Mucosa of descending colon (tissue), 3 donors: Measurements from ENCODE around the gene SGCA. TPM values are rescaled to one million over a fixed set of nuclear protein-coding genes. Genes with fewer than 3 reads are reported as not detected.

Experiments used
- ATAC-seq: fragments of 200-7000 bp; cut with Tn5 transposase; one replicate; pipeline ENCODE4 v1.9.1; 2020; ENCODE audit warnings: mild to moderate bottlenecking, moderate library complexity
- DNase-seq, 3 donors: peaks; one replicate each; pipeline ENCODE4 v3.0.0-alpha.2; 2020
- H3K36me3 ChIP-seq: fragments of 200-600 bp; one replicate; pipeline ENCODE4 v1.8.0; 2021; ENCODE audit warnings: low read depth, mild to moderate bottlenecking
- H3K4me1 ChIP-seq: fragments of 200-600 bp; one replicate; pipeline ENCODE4 v1.8.0; 2021; ENCODE audit warnings: low read depth, mild to moderate bottlenecking
- H3K4me3 ChIP-seq: fragments of 200-600 bp; one replicate; pipeline ENCODE4 v1.8.0; 2021; ENCODE audit warnings: mild to moderate bottlenecking
- H3K9me3 ChIP-seq: fragments of 200-600 bp; one replicate; pipeline ENCODE4 v1.8.0; 2021; ENCODE audit warnings: mild to moderate bottlenecking
- intact Hi-C, 2 donors: fragments of 100-400 bp; cut with DNase I in 1 of 2; cut with micrococcal nuclease in 1 of 2; formaldehyde crosslinking; loops; one replicate each; pipeline versions ENCODE4 v1.11.0 to v1.11.1; 2022; cut with DNase I, micrococcal nuclease
- total RNA-seq, 3 donors: library from RNA; stranded (reverse); fragmentation: NEBNext Ultra II Directional in 2 of 3; extraction: Animal tissue kit (Norgen Biotek cat#: 25700) in 2 of 3; gene quantifications; one replicate each; pipeline versions ENCODE4 v1.2.1 to v1.2.4, GENCODE V29; 2021 to 2023
- TF ChIP-seq, protein P1 (sequence below): fragments of 200-600 bp; IDR thresholded peaks from one replicate; pipeline ENCODE4 v1.8.0; 2022; ENCODE audit warnings: antibody characterized with exemption, mild to moderate bottlenecking
- donor health status: DM: no; HTN: no; CAD: no; lungs with moderate emphysema.
- donor health status: DM: no; HTN: no; CAD: no.
- donor health status: DM: no; HTN: yes; CAD: no.

The SGCA gene
- total RNA-seq, 3 donors from 2014 or later = 0.64 to 30.7 (median 6.8) TPM

DNA sequence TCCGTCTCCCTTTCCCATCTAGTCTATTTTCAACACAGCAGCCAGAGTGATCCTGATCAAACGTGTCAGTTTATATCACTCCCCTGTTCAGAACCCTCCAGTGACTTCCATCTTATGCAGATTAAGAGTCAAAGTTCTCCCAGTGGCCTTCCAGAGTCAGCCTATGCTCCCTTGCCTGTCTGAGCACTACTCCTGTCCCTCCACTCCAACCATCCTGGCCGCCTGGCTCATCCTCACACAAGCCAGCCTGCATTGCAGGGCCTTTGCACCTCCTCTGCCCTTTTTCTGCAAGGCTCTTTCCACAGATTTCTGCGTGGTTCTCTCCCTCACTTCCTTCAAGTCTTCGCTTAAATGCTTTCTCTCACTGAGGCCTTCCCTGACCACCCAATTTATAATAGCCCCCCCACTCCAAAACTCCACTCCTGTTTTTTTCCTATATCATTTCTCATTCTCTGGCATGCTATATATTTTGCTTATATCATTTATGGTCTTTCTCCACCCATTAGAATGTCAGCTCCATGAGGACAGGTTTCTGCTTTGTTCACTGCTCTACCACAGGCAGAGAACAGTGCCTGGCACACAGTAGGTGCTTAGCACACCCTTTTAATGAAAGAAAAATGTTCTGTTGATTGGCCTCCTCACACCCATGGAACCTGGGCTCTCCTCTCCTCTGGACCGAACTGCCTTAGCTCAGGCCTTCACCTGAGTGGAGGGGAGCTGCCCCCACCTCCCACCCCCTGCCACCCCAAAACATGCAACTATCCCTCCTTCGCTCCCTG lies 45.1 kb upstream of the SGCA start:
- intact Hi-C loops = no loop called here
- Histone ChIP-seq H3K4me3 (no peak overlapping the region), H3K36me3 (no peaks in the 10 kb centered on the region), H3K9me3 (no peaks in the 10 kb centered on the region), H3K4me1 (peaks cover 5% of the 10 kb centered on the region)
- TF ChIP-seq, protein P1, sequence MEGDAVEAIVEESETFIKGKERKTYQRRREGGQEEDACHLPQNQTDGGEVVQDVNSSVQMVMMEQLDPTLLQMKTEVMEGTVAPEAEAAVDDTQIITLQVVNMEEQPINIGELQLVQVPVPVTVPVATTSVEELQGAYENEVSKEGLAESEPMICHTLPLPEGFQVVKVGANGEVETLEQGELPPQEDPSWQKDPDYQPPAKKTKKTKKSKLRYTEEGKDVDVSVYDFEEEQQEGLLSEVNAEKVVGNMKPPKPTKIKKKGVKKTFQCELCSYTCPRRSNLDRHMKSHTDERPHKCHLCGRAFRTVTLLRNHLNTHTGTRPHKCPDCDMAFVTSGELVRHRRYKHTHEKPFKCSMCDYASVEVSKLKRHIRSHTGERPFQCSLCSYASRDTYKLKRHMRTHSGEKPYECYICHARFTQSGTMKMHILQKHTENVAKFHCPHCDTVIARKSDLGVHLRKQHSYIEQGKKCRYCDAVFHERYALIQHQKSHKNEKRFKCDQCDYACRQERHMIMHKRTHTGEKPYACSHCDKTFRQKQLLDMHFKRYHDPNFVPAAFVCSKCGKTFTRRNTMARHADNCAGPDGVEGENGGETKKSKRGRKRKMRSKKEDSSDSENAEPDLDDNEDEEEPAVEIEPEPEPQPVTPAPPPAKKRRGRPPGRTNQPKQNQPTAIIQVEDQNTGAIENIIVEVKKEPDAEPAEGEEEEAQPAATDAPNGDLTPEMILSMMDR = no peak
- DNase-seq = no peak
- ATAC-seq = no peak

DNA sequence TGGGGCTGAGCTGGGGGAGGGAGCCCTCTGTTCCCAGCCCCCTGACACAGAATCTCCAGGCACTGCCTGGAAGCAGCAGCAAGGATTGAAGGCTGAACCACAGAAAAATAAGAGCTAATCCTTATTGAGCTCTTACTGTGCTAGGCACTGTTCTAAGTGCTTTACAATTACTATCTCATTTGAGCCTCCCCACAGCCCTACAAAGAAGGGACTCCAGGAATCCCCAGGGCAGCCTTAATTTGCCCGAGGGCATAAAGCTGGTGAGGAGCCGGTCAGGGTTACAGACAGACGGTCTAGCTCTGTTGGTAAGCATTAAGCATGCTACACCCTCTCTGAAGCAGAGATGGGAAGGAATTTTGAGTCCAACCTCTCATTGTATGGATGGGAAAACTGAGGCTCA lies 42.9 kb upstream of the SGCA start:
- ATAC-seq = no peak
- Histone ChIP-seq H3K4me3 (no peak overlapping the region), H3K36me3 (no peaks in the 10 kb centered on the region), H3K4me1 (no peaks in the 10 kb centered on the region), H3K9me3 (no peaks in the 10 kb centered on the region)
- no peak for DNase-seq
- intact Hi-C loops = no loop called here
- TF ChIP-seq, protein P1 = no peak

DNA sequence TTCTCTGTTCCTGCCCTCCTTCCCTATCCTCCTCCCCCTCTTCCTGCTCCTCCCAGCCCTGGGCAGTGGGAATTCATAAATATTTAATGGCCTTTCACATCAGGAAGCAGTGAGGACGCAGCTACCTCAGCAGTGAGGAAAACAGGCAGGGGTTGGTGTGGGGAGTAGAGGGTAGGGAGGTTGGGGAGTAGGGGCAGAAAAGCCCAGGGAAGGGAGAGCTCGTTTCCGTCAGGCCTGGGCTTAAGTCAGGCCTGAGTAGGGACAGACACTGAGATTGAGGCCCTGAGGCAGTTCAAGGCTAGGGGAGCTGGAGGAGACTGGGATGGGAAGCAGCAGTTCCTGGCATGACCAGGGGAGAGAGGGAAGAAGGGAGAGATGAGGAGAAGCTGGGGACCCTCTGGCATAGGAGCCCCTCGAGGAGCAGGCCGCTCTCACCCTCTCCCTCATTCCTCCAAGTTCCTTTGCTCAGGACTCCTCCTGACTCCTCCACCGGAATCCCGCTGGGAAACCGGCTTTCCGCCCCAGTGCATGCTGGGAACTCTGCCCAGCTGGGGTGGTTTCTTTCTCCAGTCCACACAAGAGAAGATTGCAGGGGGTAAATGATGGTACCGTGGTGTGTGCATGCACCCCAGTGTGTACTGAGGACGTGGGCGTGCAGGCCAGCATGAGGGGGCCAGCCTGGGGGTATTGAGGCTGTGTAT lies 42.0 kb upstream of the SGCA start:
- DNase-seq (peak in 1 of 3 donors; percentile 60), ATAC-seq (peak; percentile 36)
- intact Hi-C loops = no loop called here

DNA sequence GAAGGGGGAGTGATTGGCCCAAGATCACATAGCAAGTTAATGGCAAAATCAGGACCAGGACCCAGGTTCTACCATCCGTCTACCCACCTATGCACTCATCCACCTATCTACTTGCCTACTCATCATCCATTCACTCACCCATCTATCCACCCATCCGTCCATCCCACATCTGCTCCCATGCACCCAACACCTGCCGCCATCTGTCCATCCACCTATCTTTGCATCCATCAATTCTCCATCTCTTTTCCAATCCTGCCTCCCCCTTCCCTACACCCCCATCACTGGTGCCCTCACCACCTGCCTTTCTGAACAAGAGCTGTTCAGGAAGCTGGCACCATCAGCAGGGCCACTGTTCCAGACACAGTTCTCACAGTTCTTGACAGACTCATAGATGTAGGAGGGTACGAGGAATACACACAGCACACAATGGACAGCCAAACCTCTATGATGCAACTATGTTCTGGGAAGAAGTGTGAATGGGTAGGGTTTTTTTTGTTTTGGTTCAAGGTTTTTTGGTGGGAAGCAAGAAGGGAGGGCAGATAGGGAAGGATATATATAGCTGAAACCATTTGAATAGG lies 40.3 kb upstream of the SGCA start:
- Histone ChIP-seq H3K4me3 (no peak overlapping the region), H3K4me1 (peaks cover 18% of the 10 kb centered on the region)
- intact Hi-C loops = no loop called here

More for the DNA sequence above, 42.0 kb upstream of the SGCA start:
- H3K36me3 ChIP-seq = no peaks in the 10 kb centered on the region
- H3K4me3 ChIP-seq = no peak overlapping the region
- peaks cover 4% of the 10 kb centered on the region for H3K4me1 ChIP-seq
- TF ChIP-seq, protein P1 = no peak
- no peaks in the 10 kb centered on the region for H3K9me3 ChIP-seq

DNA sequence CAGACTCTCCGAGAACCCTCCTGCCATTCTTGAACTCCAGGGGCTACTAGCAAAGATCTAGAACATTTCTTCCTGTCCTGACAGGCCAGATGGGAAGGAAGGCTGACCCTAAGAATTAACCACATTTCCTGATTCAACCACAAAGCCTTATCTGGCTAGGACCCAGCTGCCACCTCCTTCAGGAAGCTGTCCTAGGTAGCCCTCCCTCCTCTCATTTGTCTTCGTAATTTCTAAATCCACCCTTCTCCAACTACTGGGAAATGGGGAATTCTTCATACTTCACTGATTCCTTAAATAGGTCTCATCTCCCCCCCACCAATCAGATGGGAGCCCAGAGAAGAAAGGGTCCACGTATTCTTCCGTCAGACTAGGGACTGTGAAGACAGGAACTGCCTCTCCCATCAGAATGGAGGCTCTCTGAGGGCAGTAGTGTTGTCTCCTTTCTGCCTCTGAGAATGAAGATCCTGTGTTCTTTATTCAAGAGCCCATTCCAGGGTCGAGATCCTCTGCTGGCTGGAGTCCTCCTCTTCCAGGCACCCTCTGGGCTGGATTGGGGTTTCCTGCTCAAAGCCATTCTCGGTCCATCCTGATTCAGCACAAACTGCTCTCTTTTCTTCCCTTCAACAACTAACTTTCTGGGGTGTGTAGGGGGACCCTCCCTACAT lies 38.0 kb upstream of the SGCA start:
- Histone ChIP-seq H3K36me3 (no peaks in the 10 kb centered on the region), H3K4me1 (peaks cover 18% of the 10 kb centered on the region), H3K4me3 (no peak overlapping the region), H3K9me3 (no peaks in the 10 kb centered on the region)
- TF ChIP-seq, protein P1 = no peak
- ATAC-seq (no peak), DNase-seq (no peak)
- intact Hi-C loops = no loop called here

More for the DNA sequence above, 40.3 kb upstream of the SGCA start:
- TF ChIP-seq, protein P1 = no peak
- no peak for ATAC-seq
- H3K9me3 ChIP-seq = no peaks in the 10 kb centered on the region
- H3K36me3 ChIP-seq = no peaks in the 10 kb centered on the region
- DNase-seq = no peak
